C4-2B (cell line): Measurements from ENCODE around the gene FCRL1.

ENCODE experiments used
- H3K27ac ChIP-seq: fragments of 450-650 bp; 2 replicates; pipeline ENCODE4 v1.5.1; 2017
- ZFX ChIP-seq: fragments of 450-650 bp; IDR thresholded peaks from 2 replicates; pipeline ENCODE4 v1.6.1; 2017
- TF ChIP-seq, protein P1 (sequence below): fragments of 450-650 bp; conservative IDR thresholded peaks from 2 replicates; pipeline ENCODE4 v1.5.1; 2017; ENCODE audit warnings: mild to moderate bottlenecking

Gene FCRL1

DNA sequence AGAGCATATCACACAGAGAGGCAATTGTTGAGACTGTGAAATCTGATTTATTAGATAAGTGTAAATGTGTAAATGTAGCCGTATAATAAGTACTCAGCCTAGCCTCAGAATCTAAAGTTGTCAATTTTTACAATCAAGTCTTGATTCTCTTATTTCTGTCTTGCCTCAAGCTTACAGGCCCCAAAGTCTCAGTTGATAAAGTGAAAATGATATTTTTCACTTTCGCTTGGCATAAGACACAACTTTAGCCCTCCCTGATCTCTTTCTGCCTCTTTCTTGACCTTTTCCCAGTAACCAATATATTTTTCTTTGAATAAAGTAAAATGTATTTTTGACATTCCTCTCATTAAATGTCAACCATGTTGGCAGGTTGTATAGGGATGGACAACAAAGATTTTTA lies 11.0 kb upstream of the FCRL1 start:
- no peak for TF ChIP-seq ZFX
- TF ChIP-seq, protein P1, sequence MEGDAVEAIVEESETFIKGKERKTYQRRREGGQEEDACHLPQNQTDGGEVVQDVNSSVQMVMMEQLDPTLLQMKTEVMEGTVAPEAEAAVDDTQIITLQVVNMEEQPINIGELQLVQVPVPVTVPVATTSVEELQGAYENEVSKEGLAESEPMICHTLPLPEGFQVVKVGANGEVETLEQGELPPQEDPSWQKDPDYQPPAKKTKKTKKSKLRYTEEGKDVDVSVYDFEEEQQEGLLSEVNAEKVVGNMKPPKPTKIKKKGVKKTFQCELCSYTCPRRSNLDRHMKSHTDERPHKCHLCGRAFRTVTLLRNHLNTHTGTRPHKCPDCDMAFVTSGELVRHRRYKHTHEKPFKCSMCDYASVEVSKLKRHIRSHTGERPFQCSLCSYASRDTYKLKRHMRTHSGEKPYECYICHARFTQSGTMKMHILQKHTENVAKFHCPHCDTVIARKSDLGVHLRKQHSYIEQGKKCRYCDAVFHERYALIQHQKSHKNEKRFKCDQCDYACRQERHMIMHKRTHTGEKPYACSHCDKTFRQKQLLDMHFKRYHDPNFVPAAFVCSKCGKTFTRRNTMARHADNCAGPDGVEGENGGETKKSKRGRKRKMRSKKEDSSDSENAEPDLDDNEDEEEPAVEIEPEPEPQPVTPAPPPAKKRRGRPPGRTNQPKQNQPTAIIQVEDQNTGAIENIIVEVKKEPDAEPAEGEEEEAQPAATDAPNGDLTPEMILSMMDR: no peak
- no peak overlapping the region for H3K27ac ChIP-seq

DNA sequence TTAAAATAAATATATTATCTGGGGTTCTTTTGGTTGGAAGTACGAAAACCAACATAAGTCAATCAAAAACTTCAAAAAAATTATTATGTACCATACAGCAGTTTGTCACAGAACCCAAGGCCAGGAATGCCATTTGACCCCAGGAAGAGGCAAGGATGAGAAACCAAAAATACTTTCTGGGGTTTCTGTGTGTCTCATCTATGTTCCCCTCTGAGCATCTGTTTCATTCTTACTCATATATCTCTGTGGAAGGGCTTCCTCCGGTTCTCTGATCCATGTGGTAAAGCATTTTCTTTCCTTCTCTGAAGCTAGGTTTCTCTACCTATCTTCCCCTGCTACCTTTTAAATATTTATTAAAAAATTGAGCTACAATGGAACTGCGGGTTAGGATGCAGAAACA lies 9.8 kb upstream of the FCRL1 start:
- TF ChIP-seq ZFX: no peak
- TF ChIP-seq, protein P1: no peak
- H3K27ac ChIP-seq: no peak overlapping the region

DNA sequence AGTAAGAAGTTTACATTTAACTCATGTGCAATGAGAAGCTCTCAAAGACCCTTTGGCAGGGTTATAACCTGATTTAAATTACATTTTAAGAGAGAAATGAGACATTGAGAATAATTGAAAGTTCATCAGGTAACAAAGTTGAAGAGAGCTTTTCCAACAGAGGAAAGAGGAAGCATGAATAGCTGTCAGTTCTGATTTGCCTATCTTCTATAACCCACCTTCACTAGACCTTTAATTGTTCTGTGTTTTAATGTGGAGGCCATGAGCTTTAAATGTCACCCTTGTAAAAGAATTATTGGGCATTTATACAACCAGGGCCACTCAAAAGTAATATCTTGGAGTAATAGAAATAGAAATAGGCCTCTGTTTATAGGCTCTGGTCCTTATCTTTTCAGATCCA lies 9.3 kb upstream of the FCRL1 start:
- no peak overlapping the region for H3K27ac ChIP-seq
- TF ChIP-seq ZFX: no peak
- TF ChIP-seq, protein P1: no peak

DNA sequence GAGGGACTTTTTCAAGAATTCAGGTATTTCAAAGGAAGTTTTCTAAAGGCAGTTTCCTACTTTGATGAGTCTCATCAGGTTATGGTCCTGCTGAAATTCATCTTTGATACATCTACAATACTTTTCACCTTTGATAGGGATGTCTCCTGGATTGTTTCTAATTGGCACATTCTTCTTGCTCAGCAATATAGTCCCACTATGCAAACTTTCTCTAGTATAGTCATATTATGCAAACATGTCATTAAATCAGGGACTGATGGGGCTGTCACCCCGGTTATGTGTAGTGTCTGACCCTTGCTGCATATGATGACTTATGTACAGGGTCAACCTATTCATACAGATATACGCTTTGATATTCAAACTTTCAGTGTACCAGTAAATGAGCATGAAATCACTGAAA lies 379 bp upstream of the FCRL1 start:
- H3K27ac ChIP-seq: no peak overlapping the region

DNA sequence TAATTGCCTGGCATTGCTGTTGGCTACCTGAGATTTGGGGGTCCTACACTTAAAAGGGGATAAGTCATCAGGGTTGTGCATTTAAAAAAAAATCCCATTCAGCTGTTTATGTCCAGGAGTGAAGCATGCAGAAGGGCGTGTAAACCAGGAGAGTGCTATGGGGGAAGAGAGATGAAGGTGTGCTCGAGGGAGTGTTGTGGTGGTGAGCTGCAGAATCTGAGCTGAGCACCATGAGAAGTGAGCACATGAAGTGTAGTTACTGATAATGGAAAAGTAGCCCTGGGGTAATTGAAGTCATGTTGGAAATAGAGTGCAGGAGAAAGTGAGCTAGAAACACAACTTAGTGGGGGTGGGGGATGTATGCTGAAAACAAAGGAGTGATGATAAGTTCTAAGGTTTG lies 705 bp downstream of the FCRL1 start:
- TF ChIP-seq ZFX: no peak
- TF ChIP-seq, protein P1: no peak
- no peak overlapping the region for H3K27ac ChIP-seq

More for the DNA sequence above, 379 bp upstream of the FCRL1 start:
- TF ChIP-seq, protein P1: no peak
- no peak for TF ChIP-seq ZFX

DNA sequence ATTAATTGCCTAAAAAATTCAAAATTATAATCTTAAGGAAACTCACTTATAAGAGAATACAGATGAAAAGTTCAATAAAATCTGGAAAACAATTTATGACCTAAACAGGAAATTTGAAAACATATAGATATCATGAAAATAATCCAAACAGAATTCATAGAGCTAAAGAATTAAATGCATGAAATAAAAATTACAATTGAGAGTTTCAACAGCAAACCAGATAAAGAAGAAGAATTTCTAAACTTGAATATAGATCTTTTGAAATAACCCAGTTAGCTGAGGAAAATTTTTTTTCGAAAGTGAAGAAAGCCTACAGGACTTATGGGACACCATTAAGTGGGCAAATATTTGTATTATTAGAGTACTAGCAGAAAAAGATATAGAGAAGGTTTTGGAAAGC lies 6.7 kb downstream of the FCRL1 start:
- TF ChIP-seq ZFX: no peak
- TF ChIP-seq, protein P1: no peak
- H3K27ac ChIP-seq: no peak overlapping the region

DNA sequence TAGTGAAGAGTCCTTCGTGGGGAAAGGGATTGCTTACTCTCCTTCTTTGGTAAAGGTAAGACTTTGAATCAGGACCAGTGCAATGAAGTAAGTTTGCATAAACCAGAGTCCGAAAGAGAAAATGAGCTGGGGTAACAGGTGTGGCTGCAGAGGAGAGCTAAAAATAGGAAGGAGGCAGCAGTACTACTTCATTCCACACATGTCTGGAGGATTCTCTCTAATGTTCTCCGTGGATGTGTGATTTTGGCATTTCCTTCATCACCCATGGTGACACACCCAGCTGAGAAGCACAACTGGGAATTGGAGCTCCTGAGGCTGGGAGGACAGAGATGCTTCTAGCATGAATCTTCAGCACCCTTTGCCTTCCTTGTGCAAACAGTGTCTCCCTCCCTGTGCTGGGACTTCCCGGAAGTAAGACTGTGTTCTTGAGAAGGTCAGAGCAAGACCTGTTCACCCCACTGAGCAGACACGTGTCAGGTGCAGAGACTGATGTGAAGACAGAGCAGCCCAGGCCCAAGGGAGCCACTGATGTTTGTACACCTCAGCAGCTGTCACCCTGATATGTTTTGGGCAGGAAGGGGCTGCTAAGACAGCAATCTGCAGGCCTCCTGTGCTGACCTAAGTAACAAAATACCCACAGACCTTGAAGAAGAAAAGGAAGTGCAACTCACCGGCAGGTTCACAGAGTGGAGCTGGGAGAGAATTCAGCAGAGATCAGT lies 13.3 kb downstream of the FCRL1 start:
- TF ChIP-seq ZFX: no peak
- TF ChIP-seq, protein P1: no peak
- H3K27ac ChIP-seq: no peak overlapping the region
